Measurements from ENCODE around the gene NKX3-2.

NKX3-2 gene

DNA sequence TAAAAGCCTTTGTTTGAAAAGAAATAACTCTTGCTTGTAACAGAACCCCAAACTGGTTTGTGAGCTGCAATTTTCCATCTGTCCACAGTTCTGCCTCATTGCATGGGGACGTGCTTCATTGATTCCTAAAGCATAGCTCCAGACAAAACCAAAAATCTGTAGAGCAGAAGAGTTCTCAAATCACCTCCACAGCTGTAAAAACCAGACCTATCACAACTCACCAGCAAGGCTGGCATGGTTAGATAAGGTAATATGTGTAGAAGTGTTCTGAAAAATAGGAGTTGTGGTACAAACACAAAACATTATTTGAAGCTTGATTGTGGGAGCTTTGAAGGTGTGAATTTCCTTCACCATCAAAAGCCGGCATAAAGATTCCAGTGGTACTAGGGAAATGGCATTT lies 47.7 kb downstream of the NKX3-2 start:
- no peak for DNase-seq

DNA sequence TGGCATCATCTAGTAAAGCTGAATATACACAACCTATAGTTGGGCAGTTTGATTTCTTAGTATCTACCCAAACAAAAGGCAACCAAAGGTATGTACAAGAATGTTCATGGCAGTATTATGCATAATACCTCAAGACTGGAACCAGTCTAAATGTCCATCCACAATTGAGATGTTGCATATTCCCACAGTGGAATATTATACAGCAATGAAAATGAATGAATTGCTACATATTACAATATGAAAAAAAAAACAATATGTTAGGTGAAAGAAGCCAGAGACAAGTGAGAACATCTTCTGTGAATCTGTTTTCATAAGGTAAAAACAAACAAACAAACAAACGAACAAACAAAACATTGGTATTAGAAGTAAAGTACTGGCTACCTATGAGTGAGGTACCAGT lies 48.6 kb downstream of the NKX3-2 start:
- no peak for DNase-seq

GRCh38 chr4:13493793-13494192 lies 50.5 kb downstream of the NKX3-2 start:
- no peak for DNase-seq

DNA sequence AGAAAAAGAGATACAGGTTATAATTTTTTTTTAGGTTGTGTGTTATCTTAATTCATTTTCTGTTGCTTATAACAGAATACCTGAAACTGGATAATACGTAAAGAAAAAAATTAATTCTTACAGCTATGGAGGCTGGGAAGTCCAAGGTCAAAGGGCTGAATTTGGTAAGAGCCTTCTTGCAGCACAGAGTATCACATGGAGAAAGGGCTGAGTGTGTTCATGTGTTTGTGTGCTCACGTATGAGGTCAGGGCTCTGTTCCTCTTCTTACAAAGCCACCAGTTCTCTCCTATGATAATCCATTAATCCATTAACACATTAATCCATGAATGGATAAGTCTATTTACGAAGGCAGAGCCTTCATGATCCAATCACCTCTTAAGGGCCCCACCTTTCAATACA lies 51.6 kb downstream of the NKX3-2 start:
- DNase-seq, result no peak

Data from islet precursor cell (in vitro differentiated cells).